ENCODE data around the gene SHISA3.

SHISA3 gene

GRCh38 chr4:42391981-42392380 lies 5.3 kb upstream of the SHISA3 start:
- DNase-seq (ENCODE audit: low read depth in 2 of 2), result no peak

DNA sequence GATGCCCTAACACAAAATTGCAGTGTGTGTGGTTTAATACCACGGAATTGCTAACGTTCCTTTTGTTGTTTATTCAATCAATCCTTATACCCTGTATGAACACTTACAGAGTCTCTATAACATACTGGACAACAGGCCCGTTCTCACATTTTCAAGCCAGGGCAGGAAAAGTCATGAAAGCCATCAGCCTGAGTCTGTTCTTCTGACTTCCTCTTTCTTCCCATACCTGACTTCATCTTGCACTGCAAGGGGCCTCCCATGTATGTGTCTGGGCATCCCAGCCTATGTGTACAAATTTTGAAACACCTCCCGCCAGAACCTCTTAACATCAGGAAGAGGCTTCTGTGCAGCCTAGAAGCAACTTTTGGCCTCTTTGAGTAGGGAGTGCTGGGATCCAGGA lies 4.9 kb upstream of the SHISA3 start:
- DNase-seq (ENCODE audit: low read depth in 2 of 2), result no peak

GRCh38 chr4:42395595-42395994 lies 1.7 kb upstream of the SHISA3 start:
- no peak for DNase-seq (ENCODE audit: low read depth in 2 of 2)

DNA sequence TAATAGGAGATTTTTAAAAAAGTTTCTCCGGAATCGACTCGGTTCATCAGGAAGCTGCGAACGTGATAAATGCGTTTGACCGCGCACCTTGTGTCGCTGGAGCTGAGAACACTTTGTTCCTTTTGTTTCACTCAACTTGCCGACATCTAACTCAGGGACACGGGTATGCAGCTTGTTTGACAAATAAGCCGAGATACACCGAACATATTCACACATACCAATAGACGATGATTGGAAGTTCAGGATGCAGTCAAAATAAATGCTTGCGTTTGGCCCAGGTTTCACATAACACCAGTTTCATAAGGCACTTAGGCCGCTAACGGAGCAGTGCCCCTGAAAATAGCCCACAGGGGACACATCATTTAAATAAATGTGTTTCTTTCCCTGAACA lies 932 bp upstream of the SHISA3 start:
- no peak for DNase-seq (ENCODE audit: low read depth in 2 of 2)

DNA sequence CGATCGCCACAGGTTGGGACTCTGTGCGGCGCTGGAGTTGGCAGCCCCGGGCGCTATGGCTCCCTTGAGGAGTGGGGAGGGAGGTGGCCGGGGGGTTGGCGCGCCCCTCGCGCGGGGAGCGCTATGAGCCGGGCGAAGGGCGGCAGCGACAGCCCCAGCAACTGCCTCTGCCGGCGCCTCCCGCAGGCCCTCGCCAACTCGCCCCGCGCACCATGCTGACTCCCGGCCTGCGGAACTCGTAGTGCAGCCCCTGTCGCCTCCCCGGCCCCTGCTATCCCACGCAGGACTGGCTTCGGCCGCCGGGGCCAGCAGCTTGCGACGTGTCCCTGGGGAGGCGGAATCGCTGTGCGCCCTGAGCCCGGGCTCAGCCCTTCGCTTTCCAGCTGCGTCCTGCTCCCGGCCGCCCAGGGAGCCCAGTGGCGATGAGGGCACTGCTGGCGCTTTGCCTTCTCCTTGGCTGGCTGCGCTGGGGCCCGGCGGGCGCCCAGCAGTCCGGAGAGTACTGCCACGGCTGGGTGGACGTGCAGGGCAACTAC lies 415 bp downstream of the SHISA3 start:
- DNase-seq (ENCODE audit: low read depth in 2 of 2), result no peak

DNA sequence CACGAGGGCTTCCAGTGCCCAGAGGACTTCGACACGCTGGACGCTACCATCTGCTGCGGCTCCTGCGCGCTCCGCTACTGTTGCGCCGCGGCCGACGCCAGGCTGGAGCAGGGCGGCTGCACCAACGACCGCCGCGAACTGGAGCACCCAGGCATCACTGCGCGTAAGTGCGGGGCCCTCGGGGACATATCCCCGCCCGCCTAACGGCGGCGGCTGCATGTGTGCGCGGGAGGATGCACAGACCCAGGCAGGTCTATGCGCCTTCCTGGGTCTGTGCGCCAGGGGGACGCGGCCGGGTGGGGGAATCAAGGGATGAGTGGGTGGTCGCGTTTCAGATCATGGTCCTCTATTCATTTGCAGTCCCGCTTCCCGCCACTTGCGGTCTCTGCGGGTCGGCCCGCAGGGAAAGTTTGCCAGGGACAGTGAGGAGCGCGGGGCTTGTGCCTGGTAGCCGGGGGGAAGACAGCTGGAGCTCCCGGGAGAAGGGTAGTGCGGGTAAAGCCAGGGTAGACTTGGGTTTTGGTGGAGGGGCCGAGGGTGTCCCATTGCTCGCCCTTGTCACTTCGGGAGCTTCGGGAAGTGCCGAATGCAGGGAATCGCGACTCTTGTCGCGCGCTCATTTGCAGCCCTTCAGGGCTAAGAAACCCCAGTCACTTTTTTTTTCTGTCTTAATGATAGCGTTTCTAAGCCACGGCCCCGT lies 1.0 kb downstream of the SHISA3 start:
- DNase-seq (ENCODE audit: low read depth in 2 of 2), result no peak

DNA sequence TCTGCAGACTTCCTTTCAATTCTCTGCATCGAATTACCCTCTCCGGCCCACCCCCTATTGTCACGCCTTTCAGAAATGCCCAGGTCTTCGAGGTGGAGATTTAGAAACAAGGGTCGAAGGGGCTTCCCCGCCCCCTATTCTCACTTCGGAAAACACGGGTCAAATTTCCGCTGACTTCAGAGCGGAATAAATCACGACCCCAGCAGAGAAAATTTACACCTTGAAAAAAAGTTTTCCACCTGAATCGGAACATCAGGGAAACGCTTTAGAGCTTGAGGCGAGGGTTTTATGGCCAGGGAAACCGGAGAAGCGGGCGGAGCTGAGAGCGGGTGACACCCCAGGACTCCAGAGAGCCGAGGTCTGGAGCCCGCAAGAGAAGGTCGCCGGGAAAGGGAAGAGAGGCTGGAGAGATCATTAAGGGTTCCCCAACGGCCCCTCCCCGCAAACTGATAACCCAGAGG lies 1.6 kb downstream of the SHISA3 start:
- no peak for DNase-seq (ENCODE audit: low read depth in 2 of 2)

DNA sequence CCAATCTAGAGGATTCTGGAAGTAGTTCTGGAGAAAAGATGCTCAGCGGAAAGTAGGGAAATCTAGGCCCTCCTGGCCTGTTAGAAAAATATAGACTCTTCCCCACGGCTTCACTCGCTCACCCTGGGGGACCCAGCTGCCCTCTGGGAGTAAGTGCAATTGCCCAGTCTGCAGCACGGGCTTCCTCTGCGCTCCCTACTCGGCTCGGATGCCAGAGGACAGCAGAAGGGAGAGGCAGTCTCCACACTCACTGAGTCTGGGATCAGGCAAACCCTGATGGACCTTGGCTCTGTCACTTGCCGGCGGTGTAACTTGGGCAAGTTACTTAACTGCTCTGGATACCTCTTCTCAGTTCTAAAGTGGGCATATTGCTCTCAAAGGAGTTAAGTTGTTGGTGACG lies 2.1 kb downstream of the SHISA3 start:
- no peak for DNase-seq (ENCODE audit: low read depth in 2 of 2)

- no peak for DNase-seq (ENCODE audit: low read depth in 2 of 2)
Measured at GRCh38 chr4:42401171-42401570, 3.9 kb downstream of the SHISA3 start.

DNA sequence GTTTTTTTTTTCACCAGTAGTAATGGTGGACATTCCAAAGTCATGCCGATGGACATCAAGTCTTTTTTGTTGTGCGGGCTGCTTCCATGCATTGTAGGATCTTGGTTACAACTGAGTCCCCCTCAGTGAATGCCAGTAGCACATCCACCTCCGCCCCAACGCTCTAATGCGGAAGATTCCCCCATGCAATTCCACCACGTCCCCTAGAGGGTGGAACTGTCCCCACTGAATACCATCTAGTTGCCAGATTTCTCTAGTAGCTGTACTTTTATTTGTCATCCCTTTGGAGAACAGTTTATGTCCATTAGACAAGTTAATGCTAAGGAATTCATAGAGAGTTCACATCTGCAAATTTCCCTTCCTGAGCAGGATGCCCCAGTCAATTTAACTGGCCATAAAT lies 6.7 kb downstream of the SHISA3 start:
- DNase-seq (ENCODE audit: low read depth in 2 of 2), result no peak

DNA sequence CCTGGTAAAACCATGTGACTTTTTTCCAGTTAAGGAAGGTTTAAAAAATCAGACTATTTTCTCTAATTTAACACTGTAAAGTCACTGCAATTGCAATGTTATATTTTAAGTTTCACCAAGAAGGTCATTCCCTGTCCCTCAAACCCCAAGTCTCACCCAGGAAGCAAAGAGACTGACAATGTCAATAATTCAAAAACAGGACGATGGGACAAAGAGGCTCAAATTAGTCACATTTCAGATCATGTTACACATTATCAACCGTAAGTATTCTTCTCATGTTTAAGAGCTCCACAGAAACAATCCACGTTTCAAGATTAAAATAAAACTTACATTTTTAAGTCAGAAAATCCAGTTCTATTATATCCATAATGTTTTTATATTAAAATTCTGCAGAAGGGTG lies 13.2 kb downstream of the SHISA3 start:
- no peak for DNase-seq (ENCODE audit: low read depth in 2 of 2)

DNA sequence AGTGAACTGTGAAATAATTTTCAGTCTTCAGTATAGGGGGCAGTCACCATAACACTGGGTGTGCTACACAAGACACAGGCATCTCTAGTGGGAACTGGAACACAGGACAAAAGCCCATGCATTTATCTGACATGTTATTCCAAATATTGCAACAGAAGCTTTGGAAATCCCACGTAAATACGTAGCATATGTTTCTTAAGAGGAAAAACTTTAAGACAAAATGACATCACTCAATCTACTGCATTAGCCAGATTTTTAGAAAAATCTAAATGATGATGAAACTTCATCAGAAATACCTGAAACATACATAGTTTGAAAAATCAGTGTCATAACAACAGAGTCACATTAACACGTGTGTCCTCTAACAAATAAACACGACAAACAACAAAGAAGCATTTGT lies 14.5 kb downstream of the SHISA3 start:
- DNase-seq (ENCODE audit: low read depth in 2 of 2), result no peak

GRCh38 chr4:42412251-42412650 lies 15.0 kb downstream of the SHISA3 start:
- no peak for DNase-seq (ENCODE audit: low read depth in 2 of 2)

DNA sequence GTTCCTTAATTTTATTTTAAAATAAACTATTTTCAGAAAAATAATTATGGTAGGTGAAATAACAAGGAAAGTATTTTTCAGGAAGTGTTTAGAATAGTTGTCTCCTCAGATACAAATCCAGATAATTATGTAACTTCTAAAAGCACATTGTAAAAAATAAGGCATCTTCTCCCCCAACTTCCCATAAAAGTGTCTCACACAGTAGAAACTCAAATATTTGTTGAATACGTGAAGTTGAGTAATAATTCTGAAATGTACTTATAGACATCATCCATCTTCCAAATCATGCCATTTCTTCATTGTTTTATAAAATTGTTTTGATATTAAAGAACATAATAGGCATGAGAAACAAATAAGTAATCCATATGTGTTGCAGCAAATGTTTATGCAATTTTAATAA lies 18.0 kb downstream of the SHISA3 start:
- no peak for DNase-seq (ENCODE audit: low read depth in 2 of 2)

GRCh38 chr4:42416017-42416416 lies 18.7 kb downstream of the SHISA3 start:
- no peak for DNase-seq (ENCODE audit: low read depth in 2 of 2)

- no peak for DNase-seq (ENCODE audit: low read depth in 2 of 2)
Measured at GRCh38 chr4:42417550-42417949, 20.3 kb downstream of the SHISA3 start.

GRCh38 chr4:42420140-42420539 lies 22.9 kb downstream of the SHISA3 start:
- no peak for DNase-seq (ENCODE audit: low read depth in 2 of 2)

DNA sequence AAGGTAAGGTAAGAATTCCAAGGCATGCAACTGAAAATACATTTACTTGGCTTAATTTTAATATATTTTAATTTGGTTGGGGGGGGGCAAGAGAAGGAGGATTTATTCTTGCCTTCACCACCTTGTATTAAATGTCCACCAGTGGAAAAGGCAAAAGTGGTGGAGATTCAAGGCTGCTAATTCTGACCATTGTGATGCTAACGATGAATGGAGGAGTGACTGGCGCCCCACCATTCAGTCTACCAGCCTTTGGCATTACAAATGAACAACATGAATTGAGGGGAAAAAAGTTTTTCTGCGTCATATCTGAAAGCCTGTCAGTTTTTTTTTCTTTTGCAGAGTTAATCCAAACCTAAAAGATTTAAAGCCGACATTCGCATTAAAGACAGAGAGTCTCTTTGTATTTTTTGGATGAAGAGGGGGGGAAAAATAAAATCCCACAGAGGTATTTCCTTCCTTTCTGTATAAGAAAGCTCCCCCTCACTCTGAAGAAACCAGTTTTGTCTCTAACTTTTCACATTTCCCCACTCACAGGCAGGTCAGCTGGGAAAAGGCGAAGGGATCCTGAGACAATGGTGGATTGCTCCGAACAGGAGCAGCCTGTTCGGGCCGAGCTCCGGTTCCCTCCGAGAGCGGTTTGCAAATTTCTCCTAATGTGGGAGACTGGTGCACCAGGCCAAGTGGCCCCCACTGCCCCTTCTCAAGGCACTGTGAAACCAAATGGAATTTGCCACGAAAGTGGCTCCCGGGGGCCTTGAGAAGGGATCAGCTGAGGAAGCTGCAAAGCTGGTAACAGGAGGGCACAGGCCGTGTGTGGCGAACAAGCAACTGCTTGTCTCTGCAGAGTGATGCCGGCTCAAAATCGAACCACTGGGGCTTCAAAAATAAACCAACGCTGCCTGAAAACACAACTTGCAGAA lies 28.1 kb downstream of the SHISA3 start:
- no peak for DNase-seq (ENCODE audit: low read depth in 2 of 2)

DNA sequence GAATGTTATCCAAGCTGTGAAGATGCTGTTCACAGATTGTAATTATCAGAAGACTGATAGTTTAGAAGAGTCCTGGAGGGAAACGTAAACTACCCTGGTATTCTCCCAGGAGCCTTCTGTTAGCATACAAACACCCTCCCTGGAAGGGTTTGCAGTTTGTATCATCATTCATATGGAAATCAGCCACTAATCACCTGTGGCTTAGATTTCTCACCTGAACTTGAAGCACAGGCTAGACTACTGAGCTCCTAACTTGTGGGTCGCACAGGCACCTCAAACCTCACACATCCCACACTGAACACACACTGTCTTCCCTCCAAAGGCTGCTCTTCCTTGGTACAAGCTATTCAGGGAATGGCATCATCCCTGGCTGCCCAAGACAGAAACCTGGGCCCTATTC lies 30.7 kb downstream of the SHISA3 start:
- no peak for DNase-seq (ENCODE audit: low read depth in 2 of 2)

DNA sequence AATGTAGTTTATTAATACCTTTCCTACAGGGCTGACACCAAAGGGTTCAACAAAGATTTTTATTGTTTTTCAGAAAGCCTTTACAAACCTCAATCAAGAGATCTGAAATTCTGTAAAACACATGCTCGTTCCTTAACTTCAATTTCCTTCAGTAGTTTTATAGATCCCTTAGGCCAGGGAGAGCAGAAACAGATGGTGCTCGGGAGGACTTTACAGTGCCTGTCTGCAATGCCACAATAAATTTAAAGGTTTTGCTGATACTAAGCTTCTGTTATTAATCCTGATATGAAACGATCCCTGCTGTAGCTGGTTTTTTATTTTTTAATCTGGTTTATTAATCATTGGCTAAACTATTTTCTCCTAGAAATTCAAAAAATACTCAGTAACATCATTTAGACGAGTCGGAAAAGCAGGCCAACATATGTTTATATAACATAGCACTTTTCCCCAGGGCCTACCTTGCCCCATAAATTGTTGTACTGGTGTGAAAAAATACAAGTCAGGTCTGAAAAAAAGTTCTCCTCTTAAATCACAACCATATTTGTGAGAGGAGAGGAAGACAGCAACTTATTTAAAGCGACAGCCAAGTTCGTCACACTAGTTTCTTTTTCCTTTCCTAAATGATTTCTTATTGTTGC lies 39.8 kb downstream of the SHISA3 start:
- no peak for DNase-seq (ENCODE audit: low read depth in 2 of 2)

DNA sequence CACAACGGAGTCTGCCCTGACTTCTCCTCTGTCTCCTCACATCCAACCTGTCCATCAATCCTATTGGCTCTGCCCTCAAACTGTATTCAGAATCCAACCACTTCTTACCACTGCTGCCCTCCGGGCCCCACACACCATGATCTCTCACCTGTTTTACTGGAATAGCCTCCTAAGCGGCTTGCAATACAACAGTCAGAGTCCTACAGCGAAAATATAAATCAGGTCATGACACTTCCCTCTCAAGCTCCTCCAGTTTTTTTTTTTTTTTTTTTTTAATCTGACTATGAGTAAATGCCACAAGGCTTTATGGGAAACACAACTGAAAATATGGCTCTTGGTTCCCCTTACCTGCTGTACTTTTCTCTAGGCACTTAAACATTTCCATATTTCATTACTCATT lies 42.8 kb downstream of the SHISA3 start:
- DNase-seq (ENCODE audit: low read depth in 2 of 2), result no peak

- no peak for DNase-seq (ENCODE audit: low read depth in 2 of 2)
Measured at GRCh38 chr4:42442601-42443000, 45.3 kb downstream of the SHISA3 start.
